CD4-positive, alpha-beta memory T cell (primary cell): ENCODE results near the gene KRT23. TPM values are rescaled to one million over a fixed set of nuclear protein-coding genes. Genes with fewer than 3 reads are reported as not detected.

ENCODE experiments used
- CTCF ChIA-PET: fragments of 350-600 bp; sonication (Branson Sonifier 250); formaldehyde crosslinking; loops from one replicate; lab custom pipeline; 2021; ENCODE audit warnings: inconsistent platforms; ENCODE audit not compliant: partially characterized antibody; lab: Charles Lee
- POLR2A ChIA-PET: fragments of 350-600 bp; sonication (Branson Sonifier 250); formaldehyde crosslinking; loops from one replicate; lab custom pipeline; 2021; ENCODE audit not compliant: partially characterized antibody; lab: Charles Lee
- DNase-seq, 5 donors: peaks; one replicate each; pipeline versions ENCODE4 v3.0.0 to v3.0.0-alpha.2; 2020 to 2022; ENCODE audit warnings: mixed read lengths in 1 of 5
- H3K27ac ChIP-seq: one replicate; pipeline ENCODE4 v1.7.0; 2013; ENCODE audit warnings: low read depth, low read length
- H3K27me3 ChIP-seq: 2 replicates; pipeline ENCODE4 v1.7.0; 2013; ENCODE audit warnings: mild to moderate bottlenecking, low read length, moderate library complexity; ENCODE audit not compliant: insufficient read depth
- H3K36me3 ChIP-seq: 2 replicates; pipeline ENCODE4 v1.7.0; 2013; ENCODE audit warnings: mild to moderate bottlenecking, low read length, moderate library complexity; ENCODE audit not compliant: insufficient read depth
- H3K4me1 ChIP-seq: 2 replicates; pipeline ENCODE4 v1.7.0; 2013; ENCODE audit warnings: mild to moderate bottlenecking, low read length, moderate library complexity; ENCODE audit not compliant: insufficient read depth
- H3K4me3 ChIP-seq, 2 donors: one replicate each; pipeline ENCODE4 v1.7.0; 2013; ENCODE audit warnings: low read length in 2 of 2, mild to moderate bottlenecking in 1 of 2
- H3K9me3 ChIP-seq, 2 donors: one replicate each; pipeline ENCODE4 v1.7.0; 2013; ENCODE audit warnings: low read length in 2 of 2, control low read depth in 1 of 2; ENCODE audit not compliant: control insufficient read depth in 1 of 2
- H3K27ac Mint-ChIP-seq, 7 donors: one replicate each; pipeline ENCODE4 v1.8.0; 2020 to 2021; ENCODE audit warnings: mixed read lengths in 7 of 7, mild to moderate bottlenecking in 6 of 7, inconsistent platforms in 3 of 7, moderate library complexity in 3 of 7
- H3K27me3 Mint-ChIP-seq, 2 donors: one replicate each; pipeline ENCODE4 v1.8.0; 2020 to 2021; ENCODE audit warnings: mixed read lengths in 2 of 2
- H3K36me3 Mint-ChIP-seq, 2 donors: one replicate each; pipeline ENCODE4 v1.8.0; 2020 to 2021; ENCODE audit warnings: mixed read lengths in 2 of 2, inconsistent platforms in 1 of 2, mild to moderate bottlenecking in 1 of 2
- H3K4me1 Mint-ChIP-seq, 4 donors: one replicate each; pipeline ENCODE4 v1.8.0; 2020 to 2021; ENCODE audit warnings: mixed read lengths in 4 of 4, mild to moderate bottlenecking in 1 of 4
- H3K4me3 Mint-ChIP-seq, 8 donors: one replicate each; pipeline ENCODE4 v1.8.0; 2020 to 2021; ENCODE audit warnings: mixed read lengths in 8 of 8, mild to moderate bottlenecking in 7 of 8, moderate library complexity in 6 of 8, inconsistent platforms in 3 of 8
- H3K9me3 Mint-ChIP-seq, 8 donors: one replicate each; pipeline ENCODE4 v1.8.0; 2020 to 2021; ENCODE audit warnings: mixed read lengths in 8 of 8, mild to moderate bottlenecking in 5 of 8, inconsistent platforms in 3 of 8, moderate library complexity in 1 of 8
- intact Hi-C: fragments of 100-400 bp; cut with micrococcal nuclease; formaldehyde crosslinking; loops from one replicate; pipeline ENCODE4 v1.15.1; 2023
- polyA plus RNA-seq, 2 donors: library from polyadenylated mRNA; unstranded; fragments of 300-500 nt; fragmentation: Illumina TruSeq; gene quantifications; one replicate each; pipeline ENCODE4 v1.2.3, GENCODE V29; 2021
- total RNA-seq, 2 experiments: library from RNA; stranded (reverse); gene quantifications; one replicate each; pipeline ENCODE4 v1.2.3, GENCODE V29; 2021

The KRT23 gene
- total and polyA plus RNA-seq, 4 experiments from 2014 or later, result 0.15 TPM; not detected in 3

DNA sequence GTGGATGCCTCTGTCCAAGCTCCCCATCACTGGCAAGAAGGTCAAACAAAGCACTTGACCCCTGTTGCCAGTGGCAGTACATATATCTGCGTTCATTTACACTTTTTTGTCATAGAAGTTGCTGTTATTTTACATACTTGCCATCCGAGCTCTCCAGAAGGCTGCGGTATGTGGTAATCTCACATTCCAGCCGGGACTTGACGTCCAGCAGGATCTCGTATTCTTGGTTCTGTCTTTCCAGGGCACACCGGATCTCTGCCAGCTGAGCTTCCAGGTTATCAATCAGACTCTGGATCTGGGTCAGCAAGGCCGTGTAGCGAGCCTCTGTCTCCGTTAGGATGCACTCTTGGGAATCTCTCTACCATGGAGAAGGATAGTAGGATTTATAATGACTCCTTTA lies 22.7 kb upstream of the KRT23 start:
- H3K4me3 Mint-ChIP-seq, result no peak overlapping the region
- intact Hi-C loops, result no loop called here
- no peak for DNase-seq

GRCh38 chr17:40958086-40958953 lies 20.9 kb upstream of the KRT23 start:
- H3K4me1 ChIP-seq, result no peaks in the 10 kb centered on the region
- no peaks in the 10 kb centered on the region for H3K9me3 ChIP-seq
- intact Hi-C loops, result no loop called here
- ChIA-PET POLR2A (no interaction called here), CTCF (no interaction called here)
- Mint-ChIP-seq H3K27ac (no peak overlapping the region), H3K27me3 (peaks cover 6 to 9% of the 10 kb centered on the region in 2 donors), H3K36me3 (no peaks in the 10 kb centered on the region), H3K4me3 (no peak overlapping the region), H3K9me3 (peaks cover 0 to 2% (median 0%) of the 10 kb centered on the region in 8 donors), H3K4me1 (no peaks in the 10 kb centered on the region)
- no peak overlapping the region for H3K27ac ChIP-seq
- DNase-seq, result no peak
- H3K36me3 ChIP-seq, result no peaks in the 10 kb centered on the region
- H3K4me3 ChIP-seq, result no peak overlapping the region
- peaks cover 4% of the 10 kb centered on the region for H3K27me3 ChIP-seq

More for the DNA sequence above, 22.7 kb upstream of the KRT23 start:
- Histone ChIP-seq H3K4me3 (no peak overlapping the region), H3K27ac (no peak overlapping the region), H3K4me1 (no peaks in the 10 kb centered on the region), H3K9me3 (no peaks in the 10 kb centered on the region), H3K36me3 (no peaks in the 10 kb centered on the region), H3K27me3 (no peaks in the 10 kb centered on the region)
- Mint-ChIP-seq H3K27ac (no peak overlapping the region), H3K27me3 (peaks cover 0 to 6% of the 10 kb centered on the region in 2 donors), H3K9me3 (peaks cover 0 to 4% (median 0%) of the 10 kb centered on the region in 8 donors), H3K36me3 (no peaks in the 10 kb centered on the region), H3K4me1 (peaks cover 0 to 3% (median 0%) of the 10 kb centered on the region in 4 donors)
- POLR2A ChIA-PET, result no interaction called here
- CTCF ChIA-PET, result no interaction called here

DNA sequence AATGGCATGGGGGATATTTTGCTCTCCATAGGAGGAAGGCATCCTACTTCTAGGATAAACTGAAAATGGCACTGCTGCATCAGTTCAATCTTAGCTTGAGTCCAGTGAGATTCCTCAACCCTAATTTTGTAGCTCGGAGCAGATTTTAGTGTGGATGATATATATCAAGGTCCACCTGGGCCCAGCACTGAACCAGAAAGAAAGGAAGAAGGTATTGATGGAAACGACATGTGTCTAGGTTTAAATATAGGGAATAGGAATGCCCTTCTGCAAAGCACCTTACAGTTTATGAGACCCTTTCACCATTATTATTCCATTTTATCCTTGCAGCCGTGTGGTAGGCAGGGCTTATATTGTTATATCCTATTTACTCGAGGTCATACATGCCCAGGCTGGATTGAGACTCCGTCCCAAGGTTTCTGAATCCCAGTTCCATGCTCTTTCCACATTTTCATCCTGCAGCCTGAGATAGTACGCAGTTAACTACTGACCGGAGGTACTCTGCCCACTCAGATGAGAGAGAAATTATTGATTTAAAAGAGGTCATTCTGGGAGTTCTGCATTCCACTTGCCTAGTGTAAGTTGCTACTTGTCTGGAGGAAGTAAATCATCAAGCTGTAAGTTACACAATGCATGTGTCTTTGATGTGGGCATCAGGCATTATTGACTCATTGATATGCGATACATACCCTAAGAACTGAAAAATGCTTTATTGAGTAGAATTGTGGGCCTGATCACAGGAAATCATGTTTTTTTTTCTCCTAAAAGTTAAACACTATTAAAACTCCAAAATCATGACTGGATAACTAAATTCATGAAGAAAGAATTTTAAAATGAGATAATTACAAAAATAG lies 19.2 kb upstream of the KRT23 start:
- H3K9me3 ChIP-seq, result no peaks in the 10 kb centered on the region
- H3K27ac Mint-ChIP-seq, result no peak overlapping the region
- H3K27me3 ChIP-seq, result peaks cover 4% of the 10 kb centered on the region
- intact Hi-C loops, result no loop called here
- H3K27me3 Mint-ChIP-seq, result peaks cover 11 to 12% of the 10 kb centered on the region in 2 donors
- peaks cover 0 to under 1% (median 0%) of the 10 kb centered on the region in 8 donors for H3K9me3 Mint-ChIP-seq
- no peak for DNase-seq
- no peaks in the 10 kb centered on the region for H3K4me1 ChIP-seq
- H3K27ac ChIP-seq, result no peak overlapping the region
- H3K4me1 Mint-ChIP-seq, result no peaks in the 10 kb centered on the region
- no peaks in the 10 kb centered on the region for H3K36me3 Mint-ChIP-seq
- H3K4me3 ChIP-seq, result no peak overlapping the region
- H3K36me3 ChIP-seq, result no peaks in the 10 kb centered on the region
- no peak overlapping the region for H3K4me3 Mint-ChIP-seq
- ChIA-PET CTCF (no interaction called here), POLR2A (no interaction called here)

- H3K36me3 ChIP-seq, result no peaks in the 10 kb centered on the region
- Mint-ChIP-seq H3K9me3 (no peaks in the 10 kb centered on the region), H3K27ac (peak overlapping the region in 1 of 7 donors; percentile 12), H3K4me1 (no peaks in the 10 kb centered on the region), H3K36me3 (no peaks in the 10 kb centered on the region), H3K27me3 (peaks cover 18 to 25% of the 10 kb centered on the region in 2 donors), H3K4me3 (no peak overlapping the region)
- H3K27ac ChIP-seq, result no peak overlapping the region
- H3K9me3 ChIP-seq, result no peaks in the 10 kb centered on the region
- ChIA-PET POLR2A (no interaction called here), CTCF (interaction anchor here (2.3 kb wide), 1 partner anchor 9 kb away, joined by 6 read pairs; no protein-coding TSS in a partner anchor)
- DNase-seq, result no peak
- intact Hi-C loops, result no loop called here
- no peaks in the 10 kb centered on the region for H3K4me1 ChIP-seq
- H3K4me3 ChIP-seq, result no peak overlapping the region
- peaks cover 4% of the 10 kb centered on the region for H3K27me3 ChIP-seq
Measured at GRCh38 chr17:40953881-40954280, 16.4 kb upstream of the KRT23 start.

DNA sequence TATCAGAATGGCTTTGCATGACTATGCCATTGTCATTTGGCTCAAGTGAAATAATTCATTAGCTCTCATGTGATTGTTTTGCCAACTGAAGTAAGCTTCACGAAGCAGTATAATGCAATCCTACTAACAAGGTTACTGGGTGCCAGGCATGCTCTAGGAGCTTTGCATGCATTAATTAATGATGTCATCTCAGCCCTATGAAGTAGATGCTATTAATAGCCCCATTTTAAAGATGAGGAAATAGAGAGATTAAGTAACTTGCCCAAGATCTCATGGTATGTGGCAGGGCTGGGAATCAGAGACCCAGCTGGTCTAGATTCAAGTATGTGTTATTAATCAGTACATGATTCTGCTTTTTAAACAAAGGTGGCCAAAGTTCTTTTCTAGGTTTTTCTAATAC lies 15.2 kb upstream of the KRT23 start:
- Mint-ChIP-seq H3K27me3 (peaks cover 23 to 35% of the 10 kb centered on the region in 2 donors), H3K4me3 (no peak overlapping the region), H3K36me3 (no peaks in the 10 kb centered on the region), H3K27ac (no peak overlapping the region), H3K4me1 (no peaks in the 10 kb centered on the region), H3K9me3 (no peaks in the 10 kb centered on the region)
- DNase-seq, result no peak
- no peaks in the 10 kb centered on the region for H3K4me1 ChIP-seq
- no peak overlapping the region for H3K27ac ChIP-seq
- intact Hi-C loops, result no loop called here
- peaks cover 4% of the 10 kb centered on the region for H3K27me3 ChIP-seq
- no peaks in the 10 kb centered on the region for H3K9me3 ChIP-seq
- POLR2A ChIA-PET, result no interaction called here
- no peak overlapping the region for H3K4me3 ChIP-seq
- no peaks in the 10 kb centered on the region for H3K36me3 ChIP-seq
- CTCF ChIA-PET, result interaction anchor here (0.6 to 2.3 kb wide), 4 partner anchors 10 to 92 kb away, joined by 3 to 6 read pairs (median 4); partner anchors contain the start of gene KRT39

GRCh38 chr17:40952154-40952553 lies 14.7 kb upstream of the KRT23 start:
- H3K4me3 ChIP-seq, result no peak overlapping the region
- Mint-ChIP-seq H3K36me3 (no peaks in the 10 kb centered on the region), H3K4me1 (no peaks in the 10 kb centered on the region), H3K27ac (no peak overlapping the region), H3K4me3 (no peak overlapping the region), H3K9me3 (no peaks in the 10 kb centered on the region), H3K27me3 (peaks cover 25 to 38% of the 10 kb centered on the region in 2 donors)
- H3K27ac ChIP-seq, result no peak overlapping the region
- no peaks in the 10 kb centered on the region for H3K36me3 ChIP-seq
- no peak for DNase-seq
- intact Hi-C loops, result no loop called here
- ChIA-PET CTCF (interaction anchor here (0.6 to 2.3 kb wide), 4 partner anchors 10 to 92 kb away, joined by 3 to 6 read pairs (median 4); partner anchors contain the start of gene KRT39), POLR2A (no interaction called here)
- peaks cover 4% of the 10 kb centered on the region for H3K27me3 ChIP-seq
- H3K4me1 ChIP-seq, result no peaks in the 10 kb centered on the region
- H3K9me3 ChIP-seq, result no peaks in the 10 kb centered on the region
